Loucy (cell line): Measurements from ENCODE around the gene NEUROD4.

ENCODE experiments used
- EZH2phosphoT487 ChIP-seq: fragments of 200-600 bp; IDR thresholded peaks from 2 replicates; pipeline ENCODE4 v1.6.1; 2018; ENCODE audit warnings: antibody characterized with exemption, mild to moderate bottlenecking, moderate library complexity, borderline replicate concordance
- TF ChIP-seq, protein P1 (sequence below): fragments of 200-600 bp; sonication (generic); conservative IDR thresholded peaks from 2 replicates; pipeline ENCODE4 v1.5.1; 2014; ENCODE audit warnings: mild to moderate bottlenecking, antibody characterized with exemption, low read length

DNA sequence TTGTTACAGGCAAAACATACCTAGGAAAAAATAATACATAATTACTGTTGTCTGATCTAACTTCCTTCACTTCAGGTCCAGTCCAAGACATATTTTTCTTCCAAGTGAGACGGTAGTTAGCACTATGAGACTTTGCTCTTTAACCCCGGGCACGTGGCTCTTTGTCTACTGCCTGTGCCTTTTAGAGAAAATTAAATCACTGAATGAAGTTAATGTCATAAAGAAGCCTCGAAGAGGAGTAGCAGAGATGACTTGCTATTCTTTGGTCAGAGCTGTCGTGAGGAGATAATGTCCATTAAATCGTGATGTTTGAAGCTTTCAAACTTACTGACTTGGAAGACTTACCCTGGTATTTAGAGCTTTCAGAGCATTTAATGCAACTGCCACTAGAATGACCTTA is 43.9 kb upstream of the NEUROD4 start:
- TF ChIP-seq, protein P1, sequence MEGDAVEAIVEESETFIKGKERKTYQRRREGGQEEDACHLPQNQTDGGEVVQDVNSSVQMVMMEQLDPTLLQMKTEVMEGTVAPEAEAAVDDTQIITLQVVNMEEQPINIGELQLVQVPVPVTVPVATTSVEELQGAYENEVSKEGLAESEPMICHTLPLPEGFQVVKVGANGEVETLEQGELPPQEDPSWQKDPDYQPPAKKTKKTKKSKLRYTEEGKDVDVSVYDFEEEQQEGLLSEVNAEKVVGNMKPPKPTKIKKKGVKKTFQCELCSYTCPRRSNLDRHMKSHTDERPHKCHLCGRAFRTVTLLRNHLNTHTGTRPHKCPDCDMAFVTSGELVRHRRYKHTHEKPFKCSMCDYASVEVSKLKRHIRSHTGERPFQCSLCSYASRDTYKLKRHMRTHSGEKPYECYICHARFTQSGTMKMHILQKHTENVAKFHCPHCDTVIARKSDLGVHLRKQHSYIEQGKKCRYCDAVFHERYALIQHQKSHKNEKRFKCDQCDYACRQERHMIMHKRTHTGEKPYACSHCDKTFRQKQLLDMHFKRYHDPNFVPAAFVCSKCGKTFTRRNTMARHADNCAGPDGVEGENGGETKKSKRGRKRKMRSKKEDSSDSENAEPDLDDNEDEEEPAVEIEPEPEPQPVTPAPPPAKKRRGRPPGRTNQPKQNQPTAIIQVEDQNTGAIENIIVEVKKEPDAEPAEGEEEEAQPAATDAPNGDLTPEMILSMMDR = no peak
- TF ChIP-seq EZH2phosphoT487 = no peak
